Midbrain (tissue), 1 donor: Measurements from ENCODE around the gene ORMDL2.
"Not testable (repeated sequence)": the region's sequence is repeated elsewhere in the genome, so short reads cannot be mapped to it uniquely, and the experiment has no call there.

Experiments
- DNase-seq: peaks from one replicate; lab custom pipeline; 2025; lab: John Stamatoyannopoulos, UW

ORMDL2 gene

GRCh38 chr12:55852740-55853139 lies 34.9 kb downstream of the ORMDL2 start:
- no peak for DNase-seq

GRCh38 chr12:55861396-55861795 lies 43.6 kb downstream of the ORMDL2 start:
- DNase-seq, result no peak

DNA sequence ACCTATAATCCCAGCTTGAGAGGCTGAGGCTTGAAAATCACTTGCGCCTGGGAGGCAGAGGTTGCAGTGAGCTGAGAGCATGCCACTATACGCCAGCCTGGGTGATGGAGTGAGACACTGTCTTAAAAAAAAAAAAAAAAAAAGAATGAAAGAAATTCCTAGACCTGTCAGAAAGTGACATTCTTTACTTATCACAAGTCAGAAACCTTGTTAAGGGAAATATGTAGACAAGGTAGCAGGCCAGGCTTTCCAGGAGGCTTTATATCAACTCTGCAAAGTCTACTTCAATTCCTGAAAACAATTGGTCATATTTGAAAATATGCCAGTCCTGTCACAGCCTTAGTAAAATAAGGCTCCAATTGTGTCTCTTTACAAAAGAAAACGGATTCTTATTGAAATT lies 44.0 kb downstream of the ORMDL2 start:
- no peak for DNase-seq

GRCh38 chr12:55862286-55862685 lies 44.4 kb downstream of the ORMDL2 start:
- no peak for DNase-seq

GRCh38 chr12:55862931-55863330 lies 45.1 kb downstream of the ORMDL2 start:
- DNase-seq, result not testable (repeated sequence)

DNA sequence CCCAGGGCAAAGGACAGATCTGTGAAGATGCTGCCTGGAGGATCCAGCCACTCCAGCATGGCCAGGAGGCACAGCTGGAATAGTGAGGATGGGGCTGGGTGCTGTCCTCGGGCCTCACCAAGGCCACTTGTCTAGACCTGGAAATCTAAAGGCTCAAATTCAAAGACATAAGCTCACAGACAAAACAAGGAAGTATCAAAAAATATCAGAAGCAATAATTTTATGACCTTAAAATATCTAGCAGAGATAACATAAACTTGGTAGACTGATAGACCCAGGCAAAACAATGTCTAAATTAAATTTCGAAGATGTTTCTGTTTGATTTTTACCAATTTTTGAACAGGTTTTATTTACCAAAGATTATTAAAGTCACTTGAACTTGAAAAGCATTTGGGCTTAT lies 47.5 kb downstream of the ORMDL2 start:
- DNase-seq, result no peak

DNA sequence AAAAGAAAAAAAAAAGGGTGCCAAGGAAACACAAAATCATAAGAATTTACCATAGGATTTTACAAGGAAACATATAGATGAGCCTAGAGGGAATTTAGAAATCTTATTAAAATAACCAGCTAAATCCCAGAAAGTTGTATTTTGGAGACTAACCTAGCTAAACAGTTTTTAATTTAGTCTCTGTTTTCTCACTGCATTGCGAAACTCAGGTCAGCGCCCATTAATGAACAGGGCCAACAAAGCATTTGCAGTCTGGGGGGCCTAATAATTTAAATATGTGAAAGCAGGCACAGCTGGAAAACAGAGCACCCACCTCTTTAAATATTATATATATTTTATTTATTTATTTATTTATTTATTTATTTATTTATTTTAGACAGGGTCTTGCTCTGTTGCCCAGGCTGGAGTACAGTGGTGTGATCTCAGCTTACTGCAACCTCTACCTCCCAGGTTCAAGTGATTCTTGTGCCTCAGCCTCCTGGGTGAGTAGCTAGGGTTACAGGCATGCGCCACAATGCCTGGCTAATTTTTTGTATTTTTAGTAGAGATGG lies 48.7 kb downstream of the ORMDL2 start:
- DNase-seq, result not testable (repeated sequence)
